ENCODE data around the gene GBGT1.

GBGT1 gene

DNA sequence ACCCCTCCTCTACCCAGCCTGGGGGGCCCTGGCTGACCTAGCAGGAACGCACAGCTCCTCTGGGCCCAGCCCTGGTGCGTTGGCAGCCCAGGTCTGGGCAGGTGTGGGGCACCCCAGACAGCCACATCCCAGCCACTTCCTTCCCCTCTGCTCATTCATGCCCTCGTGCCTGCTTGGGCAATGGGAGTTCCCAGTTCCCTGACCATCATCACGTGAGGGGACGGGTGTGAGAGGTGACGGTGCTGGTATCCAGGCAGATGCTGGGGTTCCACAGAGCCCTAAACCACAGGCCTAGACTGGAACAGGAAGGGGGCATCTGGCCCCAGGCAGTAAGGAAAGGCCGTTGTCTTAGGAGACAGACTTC is 51.1 kb downstream of the GBGT1 start:
- no peak for DNase-seq

GRCh38 chr9:133111808-133112662 is 51.7 kb downstream of the GBGT1 start:
- no peak for DNase-seq

DNA sequence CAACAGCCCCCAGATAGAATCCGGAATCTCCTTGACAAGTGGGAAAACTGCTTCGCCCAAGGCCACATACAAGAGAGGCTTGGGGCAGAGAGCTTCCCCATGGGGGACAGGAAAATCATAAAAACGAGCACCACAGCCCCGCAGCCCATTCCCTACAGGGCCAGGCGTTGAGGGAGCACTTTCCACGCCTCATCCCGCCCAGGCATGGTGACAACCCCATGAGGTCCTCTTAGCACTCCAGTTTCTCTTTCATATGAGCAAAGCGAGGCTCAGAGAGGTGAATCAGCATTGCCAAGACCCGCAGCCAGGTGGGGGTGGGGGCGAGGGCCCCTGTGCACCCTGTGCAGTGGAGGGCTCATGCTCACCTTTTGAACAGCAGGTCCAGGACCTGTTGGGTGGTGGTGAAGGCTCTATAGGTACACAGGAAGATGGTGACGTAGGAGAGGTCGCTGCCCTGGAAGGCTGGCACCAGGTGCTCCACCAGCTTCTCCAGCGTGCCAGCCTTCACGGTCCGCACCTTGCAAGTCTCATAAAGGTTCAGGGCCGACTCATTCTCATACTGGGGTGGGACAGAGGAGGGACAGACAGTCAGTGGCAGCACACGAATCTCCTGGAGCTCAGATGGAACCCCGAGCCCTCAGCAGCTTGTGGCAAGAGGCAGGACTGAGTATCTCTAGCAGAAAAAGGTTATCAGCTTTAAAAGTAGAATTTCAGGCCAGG is 53.6 kb downstream of the GBGT1 start:
- DNase-seq, result no peak

GRCh38 chr9:133108794-133109641 is 54.7 kb downstream of the GBGT1 start:
- no peak for DNase-seq

- DNase-seq, result no peak
Observed at GRCh38 chr9:133107961-133108793, 55.5 kb downstream of the GBGT1 start.

DNA sequence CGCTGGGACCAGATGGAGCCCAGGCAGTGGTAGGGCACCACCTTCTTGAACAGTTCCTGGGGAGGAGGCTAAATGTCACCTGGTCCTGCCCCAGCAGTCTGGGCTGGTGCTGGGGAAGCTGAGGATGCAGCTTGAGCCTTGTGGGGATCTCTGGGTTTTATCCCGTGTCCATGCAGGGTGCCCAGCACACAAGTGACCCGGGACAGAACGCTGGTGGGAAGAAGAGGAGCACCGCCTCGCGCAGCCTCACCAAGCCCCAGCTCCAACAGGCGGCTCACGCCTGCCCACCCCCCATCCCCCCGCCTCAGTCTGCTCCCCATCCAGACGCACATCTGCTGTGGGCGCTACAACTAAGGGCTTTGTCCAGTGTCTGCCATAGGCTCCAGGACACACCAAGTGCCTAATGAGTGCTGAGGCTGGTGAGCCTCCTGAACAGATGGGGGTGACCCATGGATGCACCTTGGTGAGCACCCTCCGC is 56.4 kb downstream of the GBGT1 start:
- no peak for DNase-seq

DNA sequence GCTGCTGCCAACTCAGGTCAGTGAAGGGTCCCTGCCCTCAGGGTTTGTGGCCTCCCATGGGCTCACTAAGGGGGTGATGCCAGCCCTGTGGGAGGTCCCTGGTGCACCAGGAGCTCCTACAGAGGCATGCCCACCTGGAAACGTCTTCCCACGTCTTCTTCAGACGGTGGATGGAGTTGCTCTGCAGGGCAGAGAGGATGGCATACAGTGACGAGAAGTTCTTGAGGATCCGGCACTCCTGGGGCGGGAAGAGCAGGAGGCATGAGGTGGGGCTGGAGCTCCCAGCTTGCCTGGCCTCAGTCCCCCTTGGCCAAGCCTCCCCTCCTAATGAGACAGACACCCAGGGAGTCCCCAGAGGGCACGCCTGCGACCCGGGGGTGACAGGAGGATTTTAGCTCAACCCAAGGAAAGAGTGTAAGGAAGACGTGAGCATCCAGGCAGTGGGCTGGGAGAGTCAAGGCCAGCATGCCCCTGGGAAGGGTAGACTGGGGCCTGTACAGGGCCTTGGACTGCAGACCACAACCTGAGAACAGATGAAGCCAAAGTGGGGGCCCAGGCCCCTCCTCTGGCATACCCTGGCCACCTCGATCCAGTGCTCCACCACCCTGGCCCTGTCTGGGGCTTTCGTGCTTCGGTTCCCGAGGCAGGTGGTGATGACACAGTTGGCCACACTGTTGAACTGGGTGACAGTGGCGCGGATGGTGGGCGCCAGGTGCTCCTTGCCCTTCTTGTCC is 57.0 kb downstream of the GBGT1 start:
- DNase-seq, result no peak

- DNase-seq, result no peak
Observed at GRCh38 chr9:133105461-133105770, 58.3 kb downstream of the GBGT1 start.

DNA sequence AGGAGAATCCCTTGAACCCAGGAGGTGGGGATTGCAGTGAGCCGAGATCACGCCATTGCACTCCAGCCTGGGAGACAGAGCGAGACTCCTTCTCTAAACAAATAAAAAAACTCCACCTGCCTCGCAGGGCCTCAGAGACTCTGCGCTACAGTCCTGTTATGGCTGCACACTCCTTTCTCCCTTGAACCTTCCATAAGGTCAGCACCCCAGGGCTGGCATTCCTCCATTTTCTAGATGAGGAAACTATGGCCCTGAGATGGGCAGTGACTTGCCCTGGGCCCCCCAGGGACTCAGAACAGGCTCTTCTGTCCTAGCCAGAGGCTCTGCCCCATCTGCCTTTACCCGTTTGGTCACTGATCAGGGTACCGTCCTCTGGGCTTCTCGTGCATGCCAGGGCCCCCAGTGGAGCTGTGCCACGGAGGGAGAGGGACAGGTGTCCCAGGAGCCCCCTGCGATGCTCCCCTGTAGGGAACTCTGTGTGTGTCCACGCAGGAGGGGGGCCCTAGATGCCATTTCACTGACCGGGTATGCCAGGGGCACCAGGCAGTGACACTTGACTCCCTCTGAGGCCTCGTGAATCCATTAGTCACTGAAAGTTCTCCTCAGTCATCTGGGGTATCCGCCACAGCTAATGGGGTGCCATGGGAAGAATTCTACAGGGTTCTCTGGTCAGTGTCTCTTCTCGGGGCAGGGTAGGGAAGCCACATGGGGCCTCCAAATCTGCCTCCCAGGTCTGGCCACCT is 58.8 kb downstream of the GBGT1 start:
- DNase-seq, result no peak

DNA sequence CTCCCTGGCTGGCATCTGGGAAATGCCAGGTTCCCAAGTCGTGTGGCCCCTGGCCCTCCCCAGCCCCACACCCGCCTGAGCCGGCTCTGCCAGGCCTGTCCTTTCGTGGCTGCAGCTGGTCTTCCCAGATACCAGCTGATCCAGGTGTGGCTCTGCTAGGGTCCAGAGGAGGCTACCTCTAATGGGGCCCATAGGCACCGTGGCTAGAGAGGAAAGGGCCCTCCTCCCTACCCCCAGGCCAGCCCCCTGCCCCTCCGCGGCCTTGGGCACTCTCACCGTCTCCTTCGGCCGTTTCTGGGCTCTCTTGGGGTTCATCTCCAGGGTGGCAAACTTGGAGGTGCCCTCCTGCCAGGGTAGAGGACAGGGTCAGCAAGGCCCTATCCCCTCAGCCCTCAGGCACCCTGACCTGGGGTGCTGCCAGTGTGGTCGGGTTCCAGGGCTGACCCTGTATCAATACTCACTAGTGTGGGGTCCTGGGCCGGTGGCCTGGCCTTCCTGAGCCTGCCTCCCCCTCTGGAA is 59.7 kb downstream of the GBGT1 start:
- no peak for DNase-seq

GRCh38 chr9:133103183-133103986 is 60.3 kb downstream of the GBGT1 start:
- no peak for DNase-seq
